ENCODE data around the gene JSRP1.

Gene JSRP1

DNA sequence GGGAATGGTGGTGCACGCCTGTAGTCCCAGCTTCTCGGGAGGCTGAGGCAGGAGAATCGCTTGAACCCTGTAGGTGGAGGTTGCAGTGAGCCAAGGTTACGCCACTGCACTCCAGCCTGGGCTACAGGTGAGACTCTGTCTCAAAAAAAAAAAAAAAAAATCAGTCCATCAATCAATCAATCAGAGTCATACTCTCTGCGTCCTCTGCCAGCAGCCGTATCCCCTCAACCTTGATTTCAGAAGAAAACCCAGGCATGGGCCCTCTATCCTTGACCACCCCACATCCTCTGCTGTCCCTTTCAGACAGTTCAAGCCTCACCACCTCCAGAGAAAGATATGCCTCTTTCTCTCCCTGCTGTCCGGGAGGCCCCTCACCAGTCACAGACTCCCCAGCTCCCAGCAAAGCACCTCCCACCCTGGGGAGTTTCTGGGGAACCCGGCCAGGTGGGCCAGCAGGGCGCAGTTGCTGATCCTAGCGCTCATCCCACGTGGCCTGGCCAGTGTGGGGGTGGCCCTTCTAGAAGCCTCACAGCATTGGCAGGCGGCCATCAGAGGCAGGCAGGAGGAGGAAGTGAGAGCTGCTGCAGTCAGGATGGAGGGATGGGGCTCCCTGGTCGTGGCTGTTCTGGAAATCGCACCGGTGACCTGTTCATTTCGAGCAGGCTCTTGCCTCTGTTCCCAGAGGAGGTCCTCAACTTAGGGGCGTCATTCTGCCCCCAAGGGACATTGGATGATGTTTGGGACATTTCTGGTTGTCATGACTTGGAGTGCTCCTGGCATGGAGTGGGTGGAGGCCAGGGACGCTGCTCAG, 10.2 kb upstream of the JSRP1 start:
- peak; percentile 80 to 81 (median 81) for DNase-seq
- ChIA-PET POLR2A (interaction anchor here (0.7 to 0.8 kb wide), 2 partner anchors 28 to 517 kb away, joined by 4 read pairs; partner anchors contain the start of gene SGTA), CTCF (interaction anchor here (0.7 to 1.8 kb wide), 3 partner anchors 10 to 27 kb away, joined by 3 to 5 read pairs (median 3); partner anchors contain the start of gene JSRP1)
- Histone ChIP-seq H3K27ac (ENCODE audit: insufficient read depth in 1 of 2, low read depth in 1 of 2, low read length in 2 of 2, poor library complexity in 1 of 2, severe bottlenecking in 2 of 2) (peak overlapping the region in 1 of 2 experiments; percentile 65), H3K27me3 (replicated peaks in 2 of 5; ENCODE audit: control insufficient read depth in 4 of 5, insufficient read depth in 5 of 5, low read length in 4 of 5) (no peaks in the 10 kb centered on the region), H3K4me1 (ENCODE audit: control extremely low read depth in 1 of 4, control insufficient read depth in 4 of 4, insufficient read depth in 4 of 4, low read length in 3 of 4) (peaks cover 5 to 58% (median 54%) of the 10 kb centered on the region in 4 experiments), H3K36me3 (ENCODE audit: control insufficient read depth in 4 of 4, insufficient read depth in 4 of 4, low read length in 3 of 4) (peaks cover 0 to 2% (median under 1%) of the 10 kb centered on the region in 4 experiments), H3K9me3 (ENCODE audit: control extremely low read depth in 1 of 5, control insufficient read depth in 4 of 5, insufficient read depth in 2 of 5, low read depth in 1 of 5, low read length in 4 of 5) (no peaks in the 10 kb centered on the region), H3K4me3 (ENCODE audit: control insufficient read depth in 1 of 7, extremely low read depth in 1 of 7, insufficient read depth in 4 of 7, low read depth in 2 of 7, low read length in 6 of 7) (peak overlapping the region in 3 of 7 experiments; percentile 28 to 38 (median 34))
- 35% methylated on average over 16 of the region's 18 CpGs for WGBS (ENCODE audit: insufficient coverage)

- ChIA-PET CTCF (interaction anchor here (0.6 to 3.4 kb wide), 4 partner anchors 9 to 181 kb away, joined by 3 to 13 read pairs (median 4); no protein-coding TSS in a partner anchor), POLR2A (no interaction called here)
- 96% methylated on average over 5 of the region's 7 CpGs for WGBS (ENCODE audit: insufficient coverage)
- no peaks in the 10 kb centered on the region for H3K27me3 ChIP-seq (replicated peaks in 2 of 5; ENCODE audit: control insufficient read depth in 4 of 5, insufficient read depth in 5 of 5, low read length in 4 of 5)
- no peaks in the 10 kb centered on the region for H3K36me3 ChIP-seq (ENCODE audit: control insufficient read depth in 4 of 4, insufficient read depth in 4 of 4, low read length in 3 of 4)
- no peak overlapping the region for H3K4me3 ChIP-seq (ENCODE audit: control insufficient read depth in 1 of 7, extremely low read depth in 1 of 7, insufficient read depth in 4 of 7, low read depth in 2 of 7, low read length in 6 of 7)
- no peak overlapping the region for H3K27ac ChIP-seq (ENCODE audit: insufficient read depth in 1 of 2, low read depth in 1 of 2, low read length in 2 of 2, poor library complexity in 1 of 2, severe bottlenecking in 2 of 2)
- H3K9me3 ChIP-seq (ENCODE audit: control extremely low read depth in 1 of 5, control insufficient read depth in 4 of 5, insufficient read depth in 2 of 5, low read depth in 1 of 5, low read length in 4 of 5) = no peaks in the 10 kb centered on the region
- DNase-seq = peak; percentile 44 to 65 (median 63)
- peaks cover 0 to 44% (median 35%) of the 10 kb centered on the region in 4 experiments for H3K4me1 ChIP-seq (ENCODE audit: control extremely low read depth in 1 of 4, control insufficient read depth in 4 of 4, insufficient read depth in 4 of 4, low read length in 3 of 4)
These were observed 5.4 kb upstream of the JSRP1 start for GRCh38 chr19:2261438-2262172.

DNA sequence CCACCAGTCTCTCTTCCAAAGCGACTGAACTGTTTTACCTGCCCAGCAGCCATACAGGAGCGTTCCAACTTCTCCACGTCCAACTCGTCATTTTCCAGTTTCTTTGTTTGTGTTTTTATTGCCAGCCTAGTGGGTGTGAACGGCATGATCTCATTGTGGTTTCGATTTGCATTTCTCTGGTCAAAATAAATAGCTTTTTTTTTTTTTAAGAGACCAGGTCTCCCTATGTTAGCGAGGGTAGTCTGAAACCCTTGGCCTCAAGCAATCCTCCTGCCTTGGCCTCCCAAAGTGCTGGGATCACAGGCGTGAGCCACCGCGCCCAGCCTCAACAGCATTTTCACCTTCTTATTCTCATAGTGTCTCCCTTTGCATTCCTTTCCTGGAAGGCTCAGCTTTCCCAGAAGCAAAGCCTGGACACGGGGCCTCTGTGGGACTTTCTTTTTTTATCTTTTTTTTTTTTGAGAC, 4.2 kb upstream of the JSRP1 start:
- no peak for DNase-seq
- no peaks in the 10 kb centered on the region for H3K9me3 ChIP-seq (ENCODE audit: control extremely low read depth in 1 of 5, control insufficient read depth in 4 of 5, insufficient read depth in 2 of 5, low read depth in 1 of 5, low read length in 4 of 5)
- ChIA-PET POLR2A (no interaction called here), CTCF (interaction anchor here (0.6 to 3.4 kb wide), 8 partner anchors 11 to 789 kb away, joined by 3 to 13 read pairs (median 4); no protein-coding TSS in a partner anchor)
- H3K27ac ChIP-seq (ENCODE audit: insufficient read depth in 1 of 2, low read depth in 1 of 2, low read length in 2 of 2, poor library complexity in 1 of 2, severe bottlenecking in 2 of 2) = no peak overlapping the region
- 93% methylated on average over 10 of the region's 11 CpGs for WGBS (ENCODE audit: insufficient coverage)
- H3K27me3 ChIP-seq (replicated peaks in 2 of 5; ENCODE audit: control insufficient read depth in 4 of 5, insufficient read depth in 5 of 5, low read length in 4 of 5) = no peaks in the 10 kb centered on the region
- no peak overlapping the region for H3K4me3 ChIP-seq (ENCODE audit: control insufficient read depth in 1 of 7, extremely low read depth in 1 of 7, insufficient read depth in 4 of 7, low read depth in 2 of 7, low read length in 6 of 7)
- no peaks in the 10 kb centered on the region for H3K36me3 ChIP-seq (ENCODE audit: control insufficient read depth in 4 of 4, insufficient read depth in 4 of 4, low read length in 3 of 4)
- peaks cover 0 to 32% (median 24%) of the 10 kb centered on the region in 4 experiments for H3K4me1 ChIP-seq (ENCODE audit: control extremely low read depth in 1 of 4, control insufficient read depth in 4 of 4, insufficient read depth in 4 of 4, low read length in 3 of 4)

DNA sequence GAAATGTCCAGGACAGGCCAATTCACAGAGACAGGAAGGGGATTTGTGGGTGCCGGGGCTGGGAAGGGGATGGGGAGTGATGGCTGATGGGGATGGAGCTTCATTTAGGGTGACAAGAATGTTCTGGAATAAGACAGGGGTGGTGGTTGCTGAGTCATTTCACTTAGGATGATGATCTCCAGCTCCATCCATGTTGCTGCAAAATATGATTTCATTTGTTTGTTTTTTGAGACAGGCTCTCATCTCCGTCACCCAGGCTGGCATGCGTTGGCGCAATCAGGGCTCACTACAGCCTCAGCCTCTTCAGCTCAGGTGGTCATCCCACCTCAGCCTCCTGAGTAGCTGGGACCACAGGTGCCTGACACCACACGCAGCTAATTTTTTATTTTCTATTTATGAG, 3.1 kb upstream of the JSRP1 start:
- Histone ChIP-seq H3K27ac (ENCODE audit: insufficient read depth in 1 of 2, low read depth in 1 of 2, low read length in 2 of 2, poor library complexity in 1 of 2, severe bottlenecking in 2 of 2) (no peak overlapping the region), H3K9me3 (ENCODE audit: control extremely low read depth in 1 of 5, control insufficient read depth in 4 of 5, insufficient read depth in 2 of 5, low read depth in 1 of 5, low read length in 4 of 5) (no peaks in the 10 kb centered on the region), H3K4me3 (ENCODE audit: control insufficient read depth in 1 of 7, extremely low read depth in 1 of 7, insufficient read depth in 4 of 7, low read depth in 2 of 7, low read length in 6 of 7) (no peak overlapping the region), H3K27me3 (replicated peaks in 2 of 5; ENCODE audit: control insufficient read depth in 4 of 5, insufficient read depth in 5 of 5, low read length in 4 of 5) (no peaks in the 10 kb centered on the region), H3K36me3 (ENCODE audit: control insufficient read depth in 4 of 4, insufficient read depth in 4 of 4, low read length in 3 of 4) (no peaks in the 10 kb centered on the region), H3K4me1 (ENCODE audit: control extremely low read depth in 1 of 4, control insufficient read depth in 4 of 4, insufficient read depth in 4 of 4, low read length in 3 of 4) (peaks cover 0 to 23% (median 16%) of the 10 kb centered on the region in 4 experiments)
- CTCF ChIA-PET = interaction anchor here (1.1 to 3.4 kb wide), 4 partner anchors 12 to 21 kb away, joined by 4 to 13 read pairs (median 5); no protein-coding TSS in a partner anchor
- 98% methylated on average over 5 of the region's 5 CpGs for WGBS (ENCODE audit: insufficient coverage)
- POLR2A ChIA-PET = no interaction called here
- DNase-seq = no peak

- peaks cover 0 to 38% (median 7%) of the 10 kb centered on the region in 5 experiments for H3K27me3 ChIP-seq (replicated peaks in 2 of 5; ENCODE audit: control insufficient read depth in 4 of 5, insufficient read depth in 5 of 5, low read length in 4 of 5)
- H3K36me3 ChIP-seq (ENCODE audit: control insufficient read depth in 4 of 4, insufficient read depth in 4 of 4, low read length in 3 of 4) = no peaks in the 10 kb centered on the region
- no peaks in the 10 kb centered on the region for H3K9me3 ChIP-seq (ENCODE audit: control extremely low read depth in 1 of 5, control insufficient read depth in 4 of 5, insufficient read depth in 2 of 5, low read depth in 1 of 5, low read length in 4 of 5)
- over 99% methylated on average over 13 of the region's 16 CpGs for WGBS (ENCODE audit: insufficient coverage)
- no peak overlapping the region for H3K27ac ChIP-seq (ENCODE audit: insufficient read depth in 1 of 2, low read depth in 1 of 2, low read length in 2 of 2, poor library complexity in 1 of 2, severe bottlenecking in 2 of 2)
- no peak overlapping the region for H3K4me3 ChIP-seq (ENCODE audit: control insufficient read depth in 1 of 7, extremely low read depth in 1 of 7, insufficient read depth in 4 of 7, low read depth in 2 of 7, low read length in 6 of 7)
- POLR2A ChIA-PET = interaction anchor here (0.7 kb wide), 1 partner anchor 56 kb away, joined by 4 read pairs; no protein-coding TSS in a partner anchor
- CTCF ChIA-PET = interaction anchor here (0.8 to 1.8 kb wide), 3 partner anchors 8 to 327 kb away, joined by 3 to 7 read pairs (median 3); no protein-coding TSS in a partner anchor
- peaks cover 0 to 45% (median 38%) of the 10 kb centered on the region in 4 experiments for H3K4me1 ChIP-seq (ENCODE audit: control extremely low read depth in 1 of 4, control insufficient read depth in 4 of 4, insufficient read depth in 4 of 4, low read length in 3 of 4)
- DNase-seq = no peak
These were observed 938 bp downstream of the JSRP1 start for GRCh38 chr19:2255112-2255845.

- POLR2A ChIA-PET = interaction anchor here (0.7 to 1.0 kb wide), 3 partner anchors 17 to 55 kb away, joined by 3 to 4 read pairs (median 4); no protein-coding TSS in a partner anchor
- Histone ChIP-seq H3K9me3 (ENCODE audit: control extremely low read depth in 1 of 5, control insufficient read depth in 4 of 5, insufficient read depth in 2 of 5, low read depth in 1 of 5, low read length in 4 of 5) (no peaks in the 10 kb centered on the region), H3K27ac (ENCODE audit: insufficient read depth in 1 of 2, low read depth in 1 of 2, low read length in 2 of 2, poor library complexity in 1 of 2, severe bottlenecking in 2 of 2) (no peak overlapping the region), H3K4me3 (ENCODE audit: control insufficient read depth in 1 of 7, extremely low read depth in 1 of 7, insufficient read depth in 4 of 7, low read depth in 2 of 7, low read length in 6 of 7) (peak overlapping the region in 2 of 7 experiments; percentile 70 to 73), H3K36me3 (ENCODE audit: control insufficient read depth in 4 of 4, insufficient read depth in 4 of 4, low read length in 3 of 4) (peaks cover 0 to 3% (median under 1%) of the 10 kb centered on the region in 4 experiments), H3K4me1 (ENCODE audit: control extremely low read depth in 1 of 4, control insufficient read depth in 4 of 4, insufficient read depth in 4 of 4, low read length in 3 of 4) (peaks cover 0 to 52% (median 40%) of the 10 kb centered on the region in 4 experiments), H3K27me3 (replicated peaks in 2 of 5; ENCODE audit: control insufficient read depth in 4 of 5, insufficient read depth in 5 of 5, low read length in 4 of 5) (peaks cover 0 to 48% (median 7%) of the 10 kb centered on the region in 5 experiments)
- 84% methylated on average over 12 of the region's 20 CpGs for WGBS (ENCODE audit: insufficient coverage)
- CTCF ChIA-PET = interaction anchor here (0.9 to 7.5 kb wide), 6 partner anchors 9 to 326 kb away, joined by 3 to 52 read pairs (median 6); no protein-coding TSS in a partner anchor
- no peak for DNase-seq
These were observed 1.9 kb downstream of the JSRP1 start for GRCh38 chr19:2254064-2254872.
